Heart right ventricle (tissue), 16 donors: Measurements from ENCODE around the gene TFAM. TPM values are rescaled to one million over a fixed set of nuclear protein-coding genes. Genes with fewer than 3 reads are reported as not detected.

Source experiments
- ATAC-seq, 8 donors: fragments of 200-7000 bp; cut with Tn5 transposase; one replicate each; pipeline ENCODE4 v1.9.1; 2020; ENCODE audit warnings: mild to moderate bottlenecking in 8 of 8, moderate library complexity in 8 of 8, moderate number of reproducible peaks in 1 of 8
- DNase-seq, 2 donors: peaks; one replicate each; pipeline ENCODE4 v3.0.0-alpha.2; 2020
- H3K27ac ChIP-seq, 10 donors: fragments of 200-600 bp; sonication (generic) in 2 of 10; one replicate each; pipeline versions ENCODE4 v1.5.0 to v1.8.0; 2020 to 2022; ENCODE audit warnings: mild to moderate bottlenecking in 3 of 10
- H3K27me3 ChIP-seq, 7 donors: fragments of 200-600 bp; one replicate each; pipeline ENCODE4 v1.8.0; 2021 to 2022; ENCODE audit warnings: mild to moderate bottlenecking in 2 of 7
- H3K36me3 ChIP-seq, 9 donors: fragments of 200-600 bp; sonication (generic) in 1 of 9; one replicate each; pipeline versions ENCODE4 v1.5.0 to v1.8.0; 2020 to 2022; ENCODE audit warnings: mild to moderate bottlenecking in 2 of 9
- H3K4me1 ChIP-seq, 9 donors: fragments of 200-600 bp; sonication (generic) in 1 of 9; one replicate each; pipeline versions ENCODE4 v1.5.0 to v1.8.0; 2020 to 2022; ENCODE audit warnings: mild to moderate bottlenecking in 4 of 9
- H3K4me3 ChIP-seq, 10 donors: fragments of 200-600 bp; sonication (generic) in 2 of 10; one replicate each; pipeline versions ENCODE4 v1.5.0 to v1.8.0; 2020 to 2022; ENCODE audit warnings: mild to moderate bottlenecking in 7 of 10, moderate library complexity in 2 of 10
- H3K9me3 ChIP-seq, 11 donors: fragments of 200-600 bp in 10 of 11; sonication (generic) in 2 of 11; one replicate each; pipeline versions ENCODE4 v1.5.0 to v1.8.0; 2013 to 2022; ENCODE audit warnings: mild to moderate bottlenecking in 2 of 11, control low read depth in 1 of 11, moderate library complexity in 1 of 11
- CTCF ChIP-seq, 9 donors: fragments of 200-600 bp; sonication (generic) in 2 of 9; IDR thresholded peaks; one replicate each; pipeline versions ENCODE4 v1.5.0 to v1.8.0; 2021 to 2022; ENCODE audit warnings: antibody characterized with exemption in 9 of 9, mild to moderate bottlenecking in 5 of 9, moderate library complexity in 1 of 9
- WGBS, 2 donors: extraction: QIAGEN DNeasy Blood & Tissue Kit; methylation state at CpG; one replicate each; pipeline ENCODE4 v1.1.7; 2013; ENCODE audit warnings: inconsistent platforms in 1 of 2; 5-methylcytosine and 5-hydroxymethylcytosine counted together
- intact Hi-C, 10 donors: fragments of 100-400 bp; cut with DNase I; formaldehyde crosslinking; loops; one replicate each; pipeline versions ENCODE4 v1.11.1 to v1.14.2; 2022
- polyA plus RNA-seq, 2 donors: library from polyadenylated mRNA; stranded (reverse); fragments of 200-250 nt; gene quantifications; one replicate each; pipeline ENCODE4 v1.2.3, GENCODE V29; 2013
- total RNA-seq, 10 donors: library from RNA; stranded (reverse); fragmentation: NEBNext Ultra II Directional in 3 of 10; extraction: Animal tissue kit (Norgen Biotek cat#: 25700) in 3 of 10; gene quantifications; one replicate each; pipeline versions ENCODE4 v1.2.1 to v1.2.4, GENCODE V29; 2021 to 2023
- donor health status: Arrhythmogenic right ventricular cardiomyopathy.
- donor health status: ischemic (EF 13 %, LVEDD 7.1; RV severe dilation, severe dysfunction).
- donor health status: healthy with polysubstance abuse.
- donor health status: DM: no; HTN: yes; CAD: no.
- donor health status: DM: no; HTN: no; CAD: no.
- donor health status: ischemic (EF 25% LVEDD 6.9; RV normal size, moderate dysfunction).
- donor health status: ischemic (EF 25% LVEDD 5.7; RV mildly dilated, moderate dysfunction).
- donor health status: healthy.
- donor health status: DM: yes; HTN: yes; CAD: no.
- donor health status: Ischemic cardiomyopathy.
- donor health status: ischemic (EF 35%, LVEDD 5.7; RV mildly dilated, moderate dysfunction).
- donor health status: nonischemic (EF 11% LVEDD 7.7; RV severe dilation, severe dysfunction).
- donor health status: DM: yes; HTN: yes; CAD: no.
- donor health status: PGD.
- donor health status: ischemic (EF 29% LVEDD 5.4; RV normal size, mild dysfunction).
- donor health status: nonischemic (EF 23%, LVEDD 6.1; RV moderate dilation, normal function).

TFAM gene
- total and polyA plus RNA-seq, 12 donors = 3.8 to 36.5 (median 31.0) TPM

GRCh38 chr10:58351616-58352578 is 33.3 kb upstream of the TFAM start:
- DNase-seq (no peak), ATAC-seq (peak in 1 of 8 donors; percentile 42)
- intact Hi-C loops = no loop called here
- Histone ChIP-seq H3K9me3 (no peaks in the 10 kb centered on the region), H3K4me1 (peaks cover 2 to 87% (median 50%) of the 10 kb centered on the region in 9 donors), H3K27me3 (no peaks in the 10 kb centered on the region), H3K36me3 (no peaks in the 10 kb centered on the region), H3K4me3 (no peak overlapping the region), H3K27ac (peak overlapping the region in 1 of 10 donors; percentile 78)
- WGBS, 2 donors = 87 to 88% methylated on average over 7 of the region's 7 CpGs
- TF ChIP-seq CTCF (IDR thresholded peaks at IDR 0.05) = no peak

- no peak for DNase-seq
- Histone ChIP-seq H3K27ac (peak overlapping the region in 1 of 10 donors; percentile 78), H3K27me3 (no peaks in the 10 kb centered on the region), H3K4me1 (peaks cover 2 to 93% (median 57%) of the 10 kb centered on the region in 9 donors), H3K9me3 (no peaks in the 10 kb centered on the region), H3K4me3 (no peak overlapping the region), H3K36me3 (no peaks in the 10 kb centered on the region)
- 31 to 38% methylated on average over 2 of the region's 2 CpGs for whole genome bisulfite sequencing, 2 donors
- intact Hi-C loops = no loop called here
- no peak for TF ChIP-seq CTCF (IDR thresholded peaks at IDR 0.05)
- no peak for ATAC-seq
These were observed 32.1 kb upstream of the TFAM start for GRCh38 chr10:58352956-58353610.

- peak overlapping the region in 4 of 10 donors; percentile 18 to 33 (median 26) for H3K27ac ChIP-seq
- H3K9me3 ChIP-seq = no peaks in the 10 kb centered on the region
- H3K27me3 ChIP-seq = no peaks in the 10 kb centered on the region
- no peak overlapping the region for H3K4me3 ChIP-seq
- no peak for TF ChIP-seq CTCF (IDR thresholded peaks at IDR 0.05)
- H3K36me3 ChIP-seq = peaks cover 0 to 8% (median 7%) of the 10 kb centered on the region in 9 donors
- H3K4me1 ChIP-seq = peaks cover 2 to 87% (median 47%) of the 10 kb centered on the region in 9 donors
- intact Hi-C loops = no loop called here
- no peak for DNase-seq
- WGBS, 2 donors = 49 to 50% methylated on average over 2 of the region's 2 CpGs
- no peak for ATAC-seq
These were observed 28.5 kb upstream of the TFAM start for GRCh38 chr10:58356756-58357155.

GRCh38 chr10:58358314-58358933 is 26.8 kb upstream of the TFAM start:
- Histone ChIP-seq H3K4me3 (no peak overlapping the region), H3K36me3 (peaks cover 0 to 24% (median 10%) of the 10 kb centered on the region in 9 donors), H3K4me1 (peaks cover 2 to 72% (median 42%) of the 10 kb centered on the region in 9 donors), H3K9me3 (no peaks in the 10 kb centered on the region), H3K27ac (peak overlapping the region in 3 of 10 donors; percentile 8 to 48 (median 27)), H3K27me3 (no peaks in the 10 kb centered on the region)
- 70 to 85% methylated on average over 4 of the region's 4 CpGs for WGBS, 2 donors
- DNase-seq = no peak
- no peak for TF ChIP-seq CTCF (IDR thresholded peaks at IDR 0.05)
- intact Hi-C loops = no loop called here
- ATAC-seq = peak in 2 of 8 donors; percentile 72 to 77
